IMR-90 (cell line): ENCODE measurements around the gene GRIK1. TPM values are rescaled to one million over a fixed set of nuclear protein-coding genes. Genes with fewer than 3 reads are reported as not detected.

Source experiments
- ATAC-seq: fragments of 200-7000 bp; cut with Tn5 transposase; 2 replicates; pipeline ENCODE4 v1.9.1; 2020; ENCODE audit warnings: low read depth, mild to moderate bottlenecking, moderate library complexity
- BruUV-seq: library from RNA; stranded (reverse); fragments of 400-500 nt; replicated peaks from 2 replicates; lab custom pipeline; 2021; lab: Mats Ljungman, UMichigan
- CTCF ChIA-PET: fragments of 300-600 bp; formaldehyde crosslinking; extraction: SDS; loops from one replicate; lab custom pipeline; 2021; ENCODE audit warnings: antibody characterized with exemption; lab: Yijun Ruan, JAX
- POLR2A ChIA-PET: fragments of 300-600 bp; sonication (Branson Sonifier 250); formaldehyde crosslinking; loops from one replicate; lab custom pipeline; 2022; ENCODE audit warnings: antibody characterized with exemption; ENCODE audit not compliant: unreplicated experiment; lab: Charles Lee
- DNase-seq: peaks from one replicate; pipeline ENCODE4 v3.0.0; 2013
- H2AFZ ChIP-seq: replicated peaks from 2 replicates; pipeline ENCODE3; 2013; ENCODE audit warnings: low read length, mild to moderate bottlenecking; ENCODE audit not compliant: poor library complexity
- H2AK5ac ChIP-seq: 2 replicates; pipeline ENCODE4 v1.6.1; 2013; ENCODE audit warnings: low read depth, low read length, inconsistent platforms
- H2AK9ac ChIP-seq: replicated peaks from 2 replicates; pipeline ENCODE3; 2013; ENCODE audit warnings: mild to moderate bottlenecking, low read depth, low read length, moderate library complexity; ENCODE audit not compliant: poor library complexity
- H2BK120ac ChIP-seq: 2 replicates; pipeline ENCODE4 v1.6.1; 2013; ENCODE audit warnings: low read depth, low read length, inconsistent platforms
- H2BK15ac ChIP-seq: 3 replicates; pipeline ENCODE4 v1.6.1; 2013; ENCODE audit warnings: low read depth, low read length, inconsistent platforms
- H2BK20ac ChIP-seq: 2 replicates; pipeline ENCODE4 v1.6.1; 2013; ENCODE audit warnings: low read depth, mild to moderate bottlenecking, inconsistent platforms, low read length, moderate library complexity
- H2BK5ac ChIP-seq: 2 replicates; pipeline ENCODE4 v1.6.1; 2013; ENCODE audit warnings: mild to moderate bottlenecking, low read depth, low read length, inconsistent platforms; ENCODE audit not compliant: poor library complexity, severe bottlenecking
- H3K14ac ChIP-seq: replicated peaks from 2 replicates; pipeline ENCODE4 v1.6.1; 2013; ENCODE audit warnings: low read depth, low read length, inconsistent platforms
- H3K18ac ChIP-seq: 2 replicates; pipeline ENCODE4 v1.6.1; 2013; ENCODE audit warnings: low read depth, low read length, control low read depth
- H3K23ac ChIP-seq: 2 replicates; pipeline ENCODE4 v1.6.1; 2013; ENCODE audit warnings: low read depth, low read length, inconsistent platforms
- H3K27ac ChIP-seq: 2 replicates; pipeline ENCODE4 v1.5.1; 2013; ENCODE audit warnings: mild to moderate bottlenecking, control low read depth, low read length; ENCODE audit not compliant: insufficient read depth
- H3K27me3 ChIP-seq: 2 replicates; pipeline ENCODE4 v1.6.1; 2013; ENCODE audit warnings: low read length; ENCODE audit not compliant: control insufficient read depth, insufficient read depth
- H3K36me3 ChIP-seq: 2 replicates; pipeline ENCODE4 v1.6.1; 2013; ENCODE audit warnings: low read length, mixed read lengths; ENCODE audit not compliant: control insufficient read depth, insufficient read depth
- H3K4ac ChIP-seq: 2 replicates; pipeline ENCODE4 v1.6.1; 2013; ENCODE audit warnings: low read depth, low read length, inconsistent platforms
- H3K4me1 ChIP-seq: 2 replicates; pipeline ENCODE4 v1.6.1; 2013; ENCODE audit warnings: low read length, mixed read lengths; ENCODE audit not compliant: control insufficient read depth, insufficient read depth
- H3K4me2 ChIP-seq: 2 replicates; pipeline ENCODE4 v1.6.1; 2013; ENCODE audit warnings: low read depth, mild to moderate bottlenecking, control low read depth, low read length, moderate library complexity
- H3K4me3 ChIP-seq: 2 replicates; pipeline ENCODE4 v1.5.1; 2013; ENCODE audit warnings: low read depth, mild to moderate bottlenecking, control low read depth, low read length, moderate library complexity; ENCODE audit not compliant: insufficient read depth
- H3K56ac ChIP-seq: 2 replicates; pipeline ENCODE4 v1.6.1; 2013; ENCODE audit warnings: low read length, inconsistent platforms; ENCODE audit not compliant: insufficient read depth; ENCODE audit errors: extremely low read depth
- H3K79me1 ChIP-seq, 2 experiments: 2 replicates each; pipeline ENCODE4 v1.6.1; 2013; ENCODE audit warnings: low read length in 2 of 2, inconsistent platforms in 1 of 2, low read depth in 1 of 2
- H3K9ac ChIP-seq: 2 replicates; pipeline ENCODE4 v1.6.1; 2013; ENCODE audit warnings: low read depth, low read length, control low read depth
- H3K9me1 ChIP-seq: 2 replicates; pipeline ENCODE4 v1.6.1; 2013; ENCODE audit warnings: low read length, inconsistent platforms; ENCODE audit not compliant: insufficient read depth
- H3K9me3 ChIP-seq: 2 replicates; pipeline ENCODE4 v1.6.1; 2013; ENCODE audit warnings: low read length; ENCODE audit not compliant: control insufficient read depth, insufficient read depth
- H4K20me1 ChIP-seq: 2 replicates; pipeline ENCODE4 v1.6.1; 2013; ENCODE audit warnings: low read length, inconsistent platforms; ENCODE audit not compliant: insufficient read depth
- H4K5ac ChIP-seq: 2 replicates; pipeline ENCODE4 v1.6.1; 2013; ENCODE audit warnings: mild to moderate bottlenecking, low read depth, low read length, control low read depth
- H4K8ac ChIP-seq, 2 experiments: 2 replicates each; pipeline ENCODE4 v1.6.1; 2013; ENCODE audit warnings: low read depth in 2 of 2, low read length in 2 of 2, control low read depth in 1 of 2, inconsistent platforms in 1 of 2
- H4K91ac ChIP-seq: 2 replicates; pipeline ENCODE4 v1.6.1; 2013; ENCODE audit warnings: low read depth, low read length, inconsistent platforms; ENCODE audit not compliant: insufficient read depth
- BHLHE40 ChIP-seq: fragments of 150-350 bp; IDR thresholded peaks from 2 replicates; pipeline ENCODE4 v1.6.1; 2016; ENCODE audit warnings: mild to moderate bottlenecking, low read depth, low read length
- CEBPB ChIP-seq: IDR thresholded peaks from 2 replicates; pipeline ENCODE4 v1.6.1; 2012; ENCODE audit warnings: low read depth, low read length, improper control_type of control experiment
- CHD1 ChIP-seq: IDR thresholded peaks from 2 replicates; pipeline ENCODE4 v1.6.1; 2012; ENCODE audit warnings: low read depth, low read length, improper control_type of control experiment
- CTCF ChIP-seq: conservative IDR thresholded peaks from 2 replicates; pipeline ENCODE4 v1.5.1; 2012; ENCODE audit warnings: mild to moderate bottlenecking, low read depth, low read length, improper control_type of control experiment
- MAFK ChIP-seq: IDR thresholded peaks from 2 replicates; pipeline ENCODE4 v1.6.1; 2012; ENCODE audit warnings: low read depth, low read length, improper control_type of control experiment
- MAZ ChIP-seq: IDR thresholded peaks from 2 replicates; pipeline ENCODE4 v1.6.1; 2012; ENCODE audit warnings: low read depth, mild to moderate bottlenecking, low read length, improper control_type of control experiment, moderate library complexity, borderline replicate concordance
- MXI1 ChIP-seq: IDR thresholded peaks from 2 replicates; pipeline ENCODE4 v1.6.1; 2012; ENCODE audit warnings: low read depth, mild to moderate bottlenecking, low read length, moderate library complexity, borderline replicate concordance
- NFE2L2 ChIP-seq: fragments of 150-350 bp; IDR thresholded peaks from 2 replicates; pipeline ENCODE4 v1.6.1; 2016; ENCODE audit warnings: low read depth, mild to moderate bottlenecking, low read length
- POLR2A ChIP-seq: IDR thresholded peaks from 2 replicates; pipeline ENCODE4 v1.6.1; 2012; ENCODE audit warnings: mild to moderate bottlenecking, low read depth, low read length
- RCOR1 ChIP-seq: IDR thresholded peaks from 2 replicates; pipeline ENCODE4 v1.6.1; 2012; ENCODE audit warnings: mild to moderate bottlenecking, low read length, improper control_type of control experiment; ENCODE audit not compliant: insufficient replicate concordance
- RFX5 ChIP-seq: IDR thresholded peaks from 2 replicates; pipeline ENCODE4 v1.8.0; 2012; ENCODE audit warnings: low read depth, mild to moderate bottlenecking, low read length, moderate library complexity
- SMC3 ChIP-seq: fragments of 150-350 bp; IDR thresholded peaks from 2 replicates; pipeline ENCODE4 v1.6.1; 2016; ENCODE audit warnings: low read depth, mild to moderate bottlenecking, antibody characterized with exemption, low read length, moderate library complexity
- USF2 ChIP-seq: fragments of 150-350 bp; IDR thresholded peaks from 2 replicates; pipeline ENCODE4 v1.6.1; 2017; ENCODE audit warnings: mild to moderate bottlenecking, antibody characterized with exemption, low read length, low read depth
- WGBS, 2 experiments: methylation state at CpG; one replicate each; pipeline versions ENCODE4 v1.1.5 to v1.1.7; 2013; ENCODE audit warnings: missing lambda C conversion rate in 2 of 2; ENCODE audit not compliant: insufficient read length in 1 of 2; ENCODE audit errors: extremely low coverage in 2 of 2; 5-methylcytosine and 5-hydroxymethylcytosine counted together
- dilution Hi-C: fragments of 300-500 bp; cut with HindIII; formaldehyde crosslinking; loops from one replicate; pipeline ENCODE4 v1.14.3; 2018; ENCODE audit warnings: low sequenced_read_pairs; ENCODE audit not compliant: unreplicated experiment
- in situ Hi-C: fragments of 300-500 bp; cut with MboI; formaldehyde crosslinking; loops from 3 replicates; pipeline ENCODE4 v1.14.3; 2019; ENCODE audit warnings: low sequenced_read_pairs, inconsistent platforms, mixed read lengths
- intact Hi-C: fragments of 100-400 bp; cut with micrococcal nuclease; formaldehyde crosslinking; loops from 2 replicates; pipeline ENCODE4 v1.10.0; 2022
- polyA plus RNA-seq, 3 experiments: library from polyadenylated mRNA; depleted of rRNA; stranded (reverse); fragments of >200 nt; gene quantifications; 2 replicates each; pipeline ENCODE4 v1.2.3, GENCODE V29; 2012; ENCODE audit warnings: low replicate concordance in 1 of 3
- total RNA-seq: library from RNA; depleted of rRNA; stranded (reverse); fragments of >200 nt; gene quantifications from 2 replicates; pipeline ENCODE4 v1.2.3, GENCODE V29; 2012

GRIK1 gene
- total and polyA plus RNA-seq, 2 of the 4 experiments (the other 2 are of a cell fraction), result not detected

- ATAC-seq (no peak), DNase-seq (no peak)
- TF ChIP-seq BHLHE40 (no peak), CEBPB (no peak), CTCF (no peak), NFE2L2 (no peak), USF2 (no peak), MAFK (no peak), RCOR1 (no peak), MXI1 (no peak), SMC3 (no peak), RFX5 (no peak), CHD1 (no peak), MAZ (no peak), POLR2A (no peak)
- Histone ChIP-seq H2BK15ac (no peak overlapping the region), H3K23ac (no peak overlapping the region), H2BK20ac (no peak overlapping the region), H2AFZ (no peak overlapping the region), H3K27me3 (no peaks in the 10 kb centered on the region), H3K9me1 (no peaks in the 10 kb centered on the region), H4K5ac (no peak overlapping the region), H3K9me3 (no peaks in the 10 kb centered on the region), H4K20me1 (no peaks in the 10 kb centered on the region), H3K4me2 (no peak overlapping the region), H2AK5ac (no peak overlapping the region), H2AK9ac (no peak overlapping the region), H3K27ac (no peak overlapping the region), H3K4me3 (no peak overlapping the region), H3K14ac (no peak overlapping the region), H3K36me3 (no peaks in the 10 kb centered on the region), H3K4ac (no peak overlapping the region), H4K91ac (no peak overlapping the region), H3K18ac (no peak overlapping the region), H3K9ac (no peak overlapping the region), H3K79me1 (no peaks in the 10 kb centered on the region), H3K4me1 (no peaks in the 10 kb centered on the region), H2BK5ac (no peak overlapping the region), H3K56ac (no peak overlapping the region), H2BK120ac (no peak overlapping the region), H4K8ac (no peak overlapping the region)
- ChIA-PET POLR2A (no interaction called here), CTCF (no interaction called here)
- in situ Hi-C loops (no loop called here), intact Hi-C loops (no loop called here), dilution Hi-C loops (no loop called here)
- BruUV-seq, result no TSS peak
- no CpG with 5 or more reads among the region's 6 CpGs for WGBS, 2 experiments
These were observed 266.6 kb downstream of the GRIK1 start for GRCh38 chr21:29673096-29673610.
